22Rv1 (cell line): Measurements from ENCODE around the gene KLHL18.
A peak's percentile ranks its signal among the peaks of the same experiment; 100 is the strongest.

Source experiments
- H3K27ac ChIP-seq: fragments of 450-650 bp; 2 replicates; pipeline ENCODE4 v1.5.1; 2017
- CTCF ChIP-seq: fragments of 450-650 bp; IDR thresholded peaks from 2 replicates; pipeline ENCODE4 v1.5.1; 2017; ENCODE audit warnings: mild to moderate bottlenecking
- ZFX ChIP-seq: fragments of 450-650 bp; IDR thresholded peaks from 2 replicates; pipeline ENCODE4 v1.6.1; 2017; ENCODE audit warnings: antibody characterized with exemption, borderline replicate concordance

The KLHL18 gene

GRCh38 chr3:47384425-47384824, 101.7 kb downstream of the KLHL18 start:
- H3K27ac ChIP-seq = no peak overlapping the region
- TF ChIP-seq CTCF (no peak), ZFX (no peak)

- H3K27ac ChIP-seq = no peak overlapping the region
- TF ChIP-seq ZFX (no peak), CTCF (no peak)
Measured at GRCh38 chr3:47385007-47385406, 102.3 kb downstream of the KLHL18 start.

- TF ChIP-seq CTCF = no peak
- H3K27ac ChIP-seq = no peak overlapping the region
Measured at GRCh38 chr3:47385796-47386195, 103.1 kb downstream of the KLHL18 start.

GRCh38 chr3:47392933-47393332, 110.2 kb downstream of the KLHL18 start:
- no peak for TF ChIP-seq ZFX
- no peak for TF ChIP-seq CTCF
- H3K27ac ChIP-seq = no peak overlapping the region

GRCh38 chr3:47394140-47394870, 111.6 kb downstream of the KLHL18 start:
- peak; percentile 20 for TF ChIP-seq CTCF
- no peak for TF ChIP-seq ZFX
- H3K27ac ChIP-seq = peak overlapping the region; percentile 44

GRCh38 chr3:47394881-47395280, 112.1 kb downstream of the KLHL18 start:
- H3K27ac ChIP-seq = peak overlapping the region; percentile 44
- TF ChIP-seq ZFX (no peak), CTCF (no peak)
